ENCODE results near the gene FREY1. TPM values are rescaled to one million over a fixed set of nuclear protein-coding genes. Genes with fewer than 3 reads are reported as not detected.

FREY1 gene
- total RNA-seq, 1 experiment from 2014 or later: 1.4 TPM

DNA sequence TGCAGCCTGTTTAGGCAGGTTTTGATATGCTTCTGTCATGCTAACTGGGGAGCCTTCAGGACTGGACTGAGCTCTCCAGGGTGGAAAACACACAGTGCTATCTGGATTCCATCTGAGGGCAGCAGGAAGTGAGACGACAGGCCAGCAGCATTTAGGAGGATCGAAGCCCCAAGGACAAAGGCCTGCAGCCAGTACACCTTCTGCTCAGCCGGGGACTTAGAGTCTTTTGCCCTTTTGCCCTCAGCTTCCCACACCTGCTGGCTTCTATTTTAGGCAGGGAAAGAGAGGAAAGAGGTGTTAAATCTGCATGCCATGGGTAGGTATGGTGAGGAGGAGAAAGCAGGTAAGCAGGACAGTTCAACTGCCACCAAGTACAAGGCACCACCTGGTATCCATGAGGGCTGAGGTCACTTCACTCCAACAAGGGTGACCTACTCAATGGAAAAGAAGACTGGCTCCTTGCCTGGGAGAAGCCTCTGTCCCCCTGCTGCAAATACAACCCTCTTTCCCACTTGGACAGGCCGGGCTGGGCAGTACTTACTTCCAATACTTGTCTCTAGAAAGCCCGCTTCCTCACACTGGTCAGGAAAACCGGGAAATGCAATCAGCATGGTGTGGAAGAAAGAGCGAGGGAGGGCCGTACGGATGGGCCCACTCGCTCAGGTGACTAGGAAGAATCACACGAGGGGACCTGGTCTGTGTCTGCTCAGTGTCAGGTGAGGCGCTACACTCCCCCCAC lies 27.7 kb upstream of the FREY1 start:
- no peak for ATAC-seq

DNA sequence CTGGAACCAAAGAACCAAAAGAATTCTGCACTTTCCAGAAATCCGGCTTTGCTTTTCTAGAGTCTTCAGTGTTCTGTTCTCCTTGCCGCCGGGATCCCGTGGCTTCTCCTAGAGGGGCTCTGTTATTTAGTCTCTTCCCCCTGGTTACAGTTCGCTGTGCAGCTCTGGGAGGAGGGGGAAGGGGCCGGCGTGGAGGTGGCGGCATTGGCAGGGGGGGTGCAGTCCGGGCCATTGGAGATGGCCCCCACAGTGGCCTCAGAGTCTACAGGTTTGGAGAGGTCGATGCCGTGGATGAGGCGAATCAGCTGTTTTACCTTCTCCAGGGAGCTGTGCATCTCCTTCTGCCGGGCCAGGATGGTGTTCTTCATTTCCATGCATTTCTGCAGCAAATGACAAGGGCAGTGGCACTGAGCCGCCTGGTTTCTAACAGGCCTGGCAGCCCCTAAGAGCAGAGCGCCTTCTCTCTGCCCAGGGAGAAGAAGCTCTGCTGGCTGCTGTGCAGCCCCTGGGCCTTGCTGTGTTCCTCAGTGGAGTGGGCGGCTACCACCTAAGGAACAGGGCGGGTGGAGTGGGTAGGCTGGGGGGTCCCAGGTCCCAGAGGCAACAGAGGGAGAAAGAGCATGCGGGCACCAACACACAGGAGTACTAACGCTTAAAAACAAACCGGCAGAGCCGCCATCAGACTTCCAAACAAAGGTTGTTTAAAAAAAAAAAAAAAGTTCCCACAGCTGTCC lies 26.9 kb upstream of the FREY1 start:
- intact Hi-C loops (cut with micrococcal nuclease; ENCODE audit: unreplicated experiment): no loop called here

More for the DNA sequence above, 27.7 kb upstream of the FREY1 start:
- in situ Hi-C loops (cut with HindIII; ENCODE audit: low pct_unique_long_range_greater_than_20kb, low sequenced_read_pairs): no loop called here
- Histone ChIP-seq H3K9me3 (ENCODE audit: control insufficient read depth, insufficient read depth, low read depth, low read length) (no peaks in the 10 kb centered on the region), H3K4me3 (ENCODE audit: low read depth in 2 of 2, low read length in 2 of 2) (no peak overlapping the region), H3K4me1 (ENCODE audit: control insufficient read depth, insufficient read depth, low read length) (no peaks in the 10 kb centered on the region), H3K27me3 (ENCODE audit: control insufficient read depth, insufficient read depth, low read length) (no peaks in the 10 kb centered on the region), H3K27ac (ENCODE audit: low read length) (no peak overlapping the region), H3K36me3 (ENCODE audit: control insufficient read depth, insufficient read depth, low read length) (peaks cover 14% of the 10 kb centered on the region)
- intact Hi-C loops (cut with micrococcal nuclease; ENCODE audit: unreplicated experiment): no loop called here
- no TSS peak for BruUV-seq (replicated peaks)
- ChIA-PET CTCF (interaction anchor here (0.7 kb wide), 1 partner anchor 457 kb away, joined by 7 read pairs; no protein-coding TSS in a partner anchor), POLR2A (interaction anchor here (0.6 to 0.7 kb wide), 2 partner anchors 174 to 1617 kb away, joined by 6 read pairs; no protein-coding TSS in a partner anchor)
- TF ChIP-seq REST (IDR thresholded peaks at IDR 0.05; ENCODE audit: insufficient read depth in 1 of 2, low read depth in 2 of 2, low read length in 1 of 2): no peak
- no peak for TF ChIP-seq TCF7L2 (IDR thresholded peaks at IDR 0.05; ENCODE audit: low read depth, low read length)
- no peak for TF ChIP-seq POLR2AphosphoS5 (IDR thresholded peaks at IDR 0.05; ENCODE audit: low read depth, low read length)
- TF ChIP-seq SIN3A (IDR thresholded peaks at IDR 0.05; ENCODE audit: borderline replicate concordance, insufficient read depth, low read depth, low read length): no peak
- no peak for DNase-seq (ENCODE audit: low read depth, low spot score)

More for the DNA sequence above, 26.9 kb upstream of the FREY1 start:
- DNase-seq (ENCODE audit: low read depth, low spot score) (no peak), ATAC-seq (no peak)
- Histone ChIP-seq H3K4me3 (ENCODE audit: low read depth in 2 of 2, low read length in 2 of 2) (no peak overlapping the region), H3K27ac (ENCODE audit: low read length) (no peak overlapping the region), H3K27me3 (ENCODE audit: control insufficient read depth, insufficient read depth, low read length) (no peaks in the 10 kb centered on the region), H3K4me1 (ENCODE audit: control insufficient read depth, insufficient read depth, low read length) (no peaks in the 10 kb centered on the region), H3K36me3 (ENCODE audit: control insufficient read depth, insufficient read depth, low read length) (peaks cover 14% of the 10 kb centered on the region), H3K9me3 (ENCODE audit: control insufficient read depth, insufficient read depth, low read depth, low read length) (no peaks in the 10 kb centered on the region)
- BruUV-seq (replicated peaks): no TSS peak
- ChIA-PET POLR2A (interaction anchor here (0.6 to 0.7 kb wide), 2 partner anchors 174 to 1618 kb away, joined by 6 read pairs; no protein-coding TSS in a partner anchor), CTCF (no interaction called here)
- in situ Hi-C loops (cut with HindIII; ENCODE audit: low pct_unique_long_range_greater_than_20kb, low sequenced_read_pairs): no loop called here
- no peak for TF ChIP-seq CTCF (IDR thresholded peaks at IDR 0.05)
- TF ChIP-seq REST (IDR thresholded peaks at IDR 0.05; ENCODE audit: insufficient read depth in 1 of 2, low read depth in 2 of 2, low read length in 1 of 2): no peak
- no peak for TF ChIP-seq SIN3A (IDR thresholded peaks at IDR 0.05; ENCODE audit: borderline replicate concordance, insufficient read depth, low read depth, low read length)
- no peak for TF ChIP-seq POLR2AphosphoS5 (IDR thresholded peaks at IDR 0.05; ENCODE audit: low read depth, low read length)
- no peak for TF ChIP-seq TCF7L2 (IDR thresholded peaks at IDR 0.05; ENCODE audit: low read depth, low read length)
